GM03348 (cell line): Measurements from ENCODE around the gene EVI2A.
"Not testable (repeated sequence)": the region's sequence is repeated elsewhere in the genome, so short reads cannot be mapped to it uniquely, and the experiment has no call there.

Experiments
- DNase-seq: peaks from one replicate; pipeline ENCODE4 v3.0.0; 2012; ENCODE audit warnings: low spot score

The EVI2A gene

GRCh38 chr17:31321481-31321880 lies at the start of gene EVI2A:
Gene EVI2A (minus strand): TSS chr17:31321622. CDS start chr17:31319013, 2,609 bp downstream.
- DNase-seq: peak; percentile 57

- DNase-seq: peak; percentile 16
Measured at GRCh38 chr17:31369266-31369665, 47.8 kb upstream of the EVI2A start.

GRCh38 chr17:31366088-31366487 lies 44.7 kb upstream of the EVI2A start:
- no peak for DNase-seq

- DNase-seq: no peak
Measured at GRCh38 chr17:31364012-31364411, 42.6 kb upstream of the EVI2A start.

- DNase-seq: no peak
Measured at GRCh38 chr17:31357839-31358394, 36.5 kb upstream of the EVI2A start.

- no peak for DNase-seq
Measured at GRCh38 chr17:31357091-31357490, 35.7 kb upstream of the EVI2A start.

GRCh38 chr17:31355935-31356334 lies 34.5 kb upstream of the EVI2A start:
- DNase-seq: no peak

GRCh38 chr17:31349454-31349853 lies 28.0 kb upstream of the EVI2A start:
- DNase-seq: no peak

- DNase-seq: not testable (repeated sequence)
Measured at GRCh38 chr17:31345191-31345747, 23.8 kb upstream of the EVI2A start.

- DNase-seq: peak; percentile 73
Measured at GRCh38 chr17:31339906-31340661, 18.7 kb upstream of the EVI2A start.

- no peak for DNase-seq
Measured at GRCh38 chr17:31329221-31329620, 7.8 kb upstream of the EVI2A start.

GRCh38 chr17:31328160-31328535 lies 6.7 kb upstream of the EVI2A start:
- DNase-seq: peak; percentile 39

GRCh38 chr17:31327534-31328159 lies 6.2 kb upstream of the EVI2A start:
- peak; percentile 76 for DNase-seq

GRCh38 chr17:31323551-31323950 lies 2.1 kb upstream of the EVI2A start:
- DNase-seq: no peak

- DNase-seq: no peak
Measured at GRCh38 chr17:31321966-31322365, 544 bp upstream of the EVI2A start.

- DNase-seq: no peak
Measured at GRCh38 chr17:31320791-31321190, 631 bp downstream of the EVI2A start.

GRCh38 chr17:31320241-31320640 lies 1.2 kb downstream of the EVI2A start:
- DNase-seq: no peak

GRCh38 chr17:31318851-31319661 lies 2.4 kb downstream of the EVI2A start:
- no peak for DNase-seq

GRCh38 chr17:31318298-31318801 lies 3.1 kb downstream of the EVI2A start:
- DNase-seq: no peak

GRCh38 chr17:31314782-31315100 lies 6.7 kb downstream of the EVI2A start:
- no peak for DNase-seq

GRCh38 chr17:31313982-31314781 lies 7.2 kb downstream of the EVI2A start, which contains the start of gene EVI2B:
Gene EVI2B (minus strand): TSS chr17:31314054. CDS start chr17:31305609, 8,445 bp downstream.
- peak; percentile 24 for DNase-seq
